Adrenal gland (tissue), 5 donors: Measurements from ENCODE around the gene NTRK1.

Source experiments
- CTCF ChIP-seq, 6 experiments: fragments of 450-650 bp in 4 of 6; fragments of 200-600 bp in 2 of 6; sonication (generic) in 1 of 6; IDR thresholded peaks; 1 replicate in 5 of 6; 2 replicates in 1 of 6; pipeline versions ENCODE4 v1.5.1 to v1.8.0; 2016 to 2021; ENCODE audit warnings: antibody characterized with exemption in 6 of 6, mild to moderate bottlenecking in 2 of 6, moderate library complexity in 1 of 6
- POLR2A ChIP-seq, 2 donors: fragments of 450-650 bp; IDR thresholded peaks; one replicate each; pipeline ENCODE4 v1.6.1; 2017; ENCODE audit warnings: antibody characterized with exemption in 2 of 2, mild to moderate bottlenecking in 2 of 2, moderate library complexity in 1 of 2
- donor health status: DM: no; HTN: no; CAD: no.

GRCh38 chr1:156865258-156865657 lies 4.6 kb downstream of the NTRK1 start:
- TF ChIP-seq CTCF (IDR thresholded peaks at IDR 0.05) (no peak), POLR2A (IDR thresholded peaks at IDR 0.05) (no peak)
